ENCODE results near the gene MAPK14.

The MAPK14 gene

GRCh38 chr6:36069573-36069972 is 42.0 kb downstream of the MAPK14 start:
- ChIA-PET POLR2A (interaction anchor here (0.6 kb wide), 1 partner anchor 42 kb away, joined by 3 read pairs; the partner anchor contains the start of gene MAPK14), CTCF (no interaction called here)
- no peak for DNase-seq (ENCODE audit: extremely low spot score)
- no peak for TF ChIP-seq TARDBP (IDR thresholded peaks at IDR 0.05)

GRCh38 chr6:36070252-36070651 is 42.6 kb downstream of the MAPK14 start:
- CTCF ChIA-PET = no interaction called here
- TF ChIP-seq NFRKB (IDR thresholded peaks at IDR 0.05) (no peak), CTBP1 (IDR thresholded peaks at IDR 0.05; ENCODE audit: borderline replicate concordance) (no peak), LEF1 (IDR thresholded peaks at IDR 0.05; ENCODE audit: borderline replicate concordance) (no peak), ARNT (IDR thresholded peaks at IDR 0.05) (no peak), TARDBP (IDR thresholded peaks at IDR 0.05) (no peak), L3MBTL2 (conservative IDR thresholded peaks at IDR 0.05) (no peak)
- POLR2A ChIA-PET = no interaction called here
- DNase-seq (ENCODE audit: extremely low spot score) = no peak

GRCh38 chr6:36071281-36071680 is 43.7 kb downstream of the MAPK14 start:
- POLR2A ChIA-PET = no interaction called here
- DNase-seq (ENCODE audit: extremely low spot score) = no peak
- CTCF ChIA-PET = no interaction called here
- TF ChIP-seq CTBP1 (IDR thresholded peaks at IDR 0.05; ENCODE audit: borderline replicate concordance) = no peak
- TF ChIP-seq SUZ12 (IDR thresholded peaks at IDR 0.05) = no peak
- no peak for TF ChIP-seq HDGF (IDR thresholded peaks at IDR 0.05; ENCODE audit: borderline replicate concordance)
- TF ChIP-seq FOXK2 (IDR thresholded peaks at IDR 0.05) = no peak
- TF ChIP-seq SP1 (IDR thresholded peaks at IDR 0.05) = no peak
- no peak for TF ChIP-seq ELF4 (IDR thresholded peaks at IDR 0.05)
- no peak for TF ChIP-seq BHLHE40 (IDR thresholded peaks at IDR 0.05; ENCODE audit: borderline replicate concordance)
- no peak for TF ChIP-seq FOXM1 (IDR thresholded peaks at IDR 0.05; ENCODE audit: borderline replicate concordance)
- TF ChIP-seq L3MBTL2 (conservative IDR thresholded peaks at IDR 0.05) = no peak
- TF ChIP-seq FOXA1 (IDR thresholded peaks at IDR 0.05) = no peak
- no peak for TF ChIP-seq NFRKB (IDR thresholded peaks at IDR 0.05)
- no peak for TF ChIP-seq ARNT (IDR thresholded peaks at IDR 0.05)
- TF ChIP-seq PKNOX1 (IDR thresholded peaks at IDR 0.05) = no peak

GRCh38 chr6:36071714-36072113 is 44.1 kb downstream of the MAPK14 start:
- no peak for TF ChIP-seq FOXK2 (IDR thresholded peaks at IDR 0.05)
- no peak for TF ChIP-seq L3MBTL2 (conservative IDR thresholded peaks at IDR 0.05)
- TF ChIP-seq LEF1 (IDR thresholded peaks at IDR 0.05; ENCODE audit: borderline replicate concordance) = no peak
- no peak for TF ChIP-seq PKNOX1 (IDR thresholded peaks at IDR 0.05)
- no peak for TF ChIP-seq SUZ12 (IDR thresholded peaks at IDR 0.05)
- TF ChIP-seq NFRKB (IDR thresholded peaks at IDR 0.05) = no peak
- ChIA-PET CTCF (no interaction called here), POLR2A (no interaction called here)
- no peak for DNase-seq (ENCODE audit: extremely low spot score)

DNA sequence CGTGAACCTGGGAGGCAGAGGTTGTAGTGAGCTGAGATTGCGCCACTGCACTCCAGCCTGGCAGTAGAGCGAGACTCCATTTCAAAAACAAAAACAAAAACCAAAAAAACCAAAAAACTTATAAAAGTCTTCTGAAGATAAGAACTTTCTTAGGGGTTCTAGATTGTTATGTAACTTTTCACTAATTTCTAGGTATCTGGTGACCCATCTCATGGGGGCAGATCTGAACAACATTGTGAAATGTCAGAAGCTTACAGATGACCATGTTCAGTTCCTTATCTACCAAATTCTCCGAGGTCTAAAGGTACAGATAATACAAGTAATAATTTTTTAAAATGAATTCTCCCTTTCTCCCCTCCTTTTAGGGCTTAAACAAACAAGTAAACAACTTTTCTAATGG is 45.1 kb downstream of the MAPK14 start:
- CTCF ChIA-PET = interaction anchor here (1.7 kb wide), 1 partner anchor 22 kb away, joined by 4 read pairs; no protein-coding TSS in a partner anchor
- TF ChIP-seq TARDBP (IDR thresholded peaks at IDR 0.05) = no peak
- no peak for TF ChIP-seq ELF4 (IDR thresholded peaks at IDR 0.05)
- no peak for TF ChIP-seq NFRKB (IDR thresholded peaks at IDR 0.05)
- no peak for TF ChIP-seq ZNF384 (IDR thresholded peaks at IDR 0.05)
- no peak for TF ChIP-seq SP1 (IDR thresholded peaks at IDR 0.05)
- TF ChIP-seq FOXK2 (IDR thresholded peaks at IDR 0.05) = no peak
- TF ChIP-seq L3MBTL2 (conservative IDR thresholded peaks at IDR 0.05) = no peak
- no peak for TF ChIP-seq CTBP1 (IDR thresholded peaks at IDR 0.05; ENCODE audit: borderline replicate concordance)
- no peak for TF ChIP-seq LEF1 (IDR thresholded peaks at IDR 0.05; ENCODE audit: borderline replicate concordance)
- no peak for TF ChIP-seq FOXM1 (IDR thresholded peaks at IDR 0.05; ENCODE audit: borderline replicate concordance)
- TF ChIP-seq BHLHE40 (IDR thresholded peaks at IDR 0.05; ENCODE audit: borderline replicate concordance) = no peak
- TF ChIP-seq SUZ12 (IDR thresholded peaks at IDR 0.05) = no peak
- no peak for TF ChIP-seq PKNOX1 (IDR thresholded peaks at IDR 0.05)
- no peak for TF ChIP-seq HDGF (IDR thresholded peaks at IDR 0.05; ENCODE audit: borderline replicate concordance)
- TF ChIP-seq FOXA1 (IDR thresholded peaks at IDR 0.05) = no peak
- TF ChIP-seq ARNT (IDR thresholded peaks at IDR 0.05) = no peak
- DNase-seq (ENCODE audit: extremely low spot score) = no peak
- POLR2A ChIA-PET = no interaction called here

DNA sequence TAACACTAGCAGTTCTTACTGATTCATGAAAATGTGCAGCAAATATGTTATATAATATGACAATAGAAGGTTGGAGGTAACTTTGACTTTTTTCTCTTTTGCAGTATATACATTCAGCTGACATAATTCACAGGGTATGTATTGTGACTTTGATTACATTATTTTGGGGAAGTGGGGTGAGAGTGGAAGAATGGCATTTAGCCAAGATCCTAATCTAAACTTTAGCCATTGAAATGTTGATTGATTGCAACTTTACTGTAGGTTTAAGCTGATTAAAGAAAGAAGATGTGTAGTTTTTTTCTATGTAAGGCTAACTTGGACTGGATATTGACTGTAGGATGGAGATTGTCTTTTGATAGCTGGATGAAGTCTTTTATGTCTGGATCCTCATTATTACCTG is 46.0 kb downstream of the MAPK14 start:
- ChIA-PET POLR2A (interaction anchor here (0.9 kb wide), 1 partner anchor 45 kb away, joined by 4 read pairs; no protein-coding TSS in a partner anchor), CTCF (interaction anchor here (0.6 to 1.7 kb wide), 5 partner anchors 21 to 799 kb away, joined by 3 to 5 read pairs (median 4); no protein-coding TSS in a partner anchor)
- DNase-seq (ENCODE audit: extremely low spot score) = no peak
- TF ChIP-seq ELF4 (IDR thresholded peaks at IDR 0.05) (no peak), ARNT (IDR thresholded peaks at IDR 0.05) (no peak), L3MBTL2 (conservative IDR thresholded peaks at IDR 0.05) (no peak), LEF1 (IDR thresholded peaks at IDR 0.05; ENCODE audit: borderline replicate concordance) (no peak)

- ChIA-PET POLR2A (no interaction called here), CTCF (interaction anchor here (1.3 kb wide), 1 partner anchor 19 kb away, joined by 3 read pairs; no protein-coding TSS in a partner anchor)
- no peak for TF ChIP-seq NFRKB (IDR thresholded peaks at IDR 0.05)
- no peak for TF ChIP-seq LEF1 (IDR thresholded peaks at IDR 0.05; ENCODE audit: borderline replicate concordance)
- TF ChIP-seq FOXA1 (IDR thresholded peaks at IDR 0.05) = no peak
- peak; percentile 17 for DNase-seq (ENCODE audit: extremely low spot score)
Measured at GRCh38 chr6:36075656-36076055, 48.0 kb downstream of the MAPK14 start.
